PC-9 (cell line): ENCODE data around the gene ERBB2.

Source experiments
- EZH2 ChIP-seq: fragments of 200-600 bp; sonication (generic); IDR thresholded peaks from 2 replicates; pipeline ENCODE4 v1.8.0; 2017; ENCODE audit warnings: antibody characterized with exemption, low read depth
- TF ChIP-seq, protein P1 (sequence below): fragments of 200-600 bp; sonication (generic); conservative IDR thresholded peaks from 2 replicates; pipeline ENCODE4 v1.6.1; 2017; ENCODE audit warnings: mixed run types, antibody characterized with exemption, mild to moderate bottlenecking, moderate library complexity

DNA sequence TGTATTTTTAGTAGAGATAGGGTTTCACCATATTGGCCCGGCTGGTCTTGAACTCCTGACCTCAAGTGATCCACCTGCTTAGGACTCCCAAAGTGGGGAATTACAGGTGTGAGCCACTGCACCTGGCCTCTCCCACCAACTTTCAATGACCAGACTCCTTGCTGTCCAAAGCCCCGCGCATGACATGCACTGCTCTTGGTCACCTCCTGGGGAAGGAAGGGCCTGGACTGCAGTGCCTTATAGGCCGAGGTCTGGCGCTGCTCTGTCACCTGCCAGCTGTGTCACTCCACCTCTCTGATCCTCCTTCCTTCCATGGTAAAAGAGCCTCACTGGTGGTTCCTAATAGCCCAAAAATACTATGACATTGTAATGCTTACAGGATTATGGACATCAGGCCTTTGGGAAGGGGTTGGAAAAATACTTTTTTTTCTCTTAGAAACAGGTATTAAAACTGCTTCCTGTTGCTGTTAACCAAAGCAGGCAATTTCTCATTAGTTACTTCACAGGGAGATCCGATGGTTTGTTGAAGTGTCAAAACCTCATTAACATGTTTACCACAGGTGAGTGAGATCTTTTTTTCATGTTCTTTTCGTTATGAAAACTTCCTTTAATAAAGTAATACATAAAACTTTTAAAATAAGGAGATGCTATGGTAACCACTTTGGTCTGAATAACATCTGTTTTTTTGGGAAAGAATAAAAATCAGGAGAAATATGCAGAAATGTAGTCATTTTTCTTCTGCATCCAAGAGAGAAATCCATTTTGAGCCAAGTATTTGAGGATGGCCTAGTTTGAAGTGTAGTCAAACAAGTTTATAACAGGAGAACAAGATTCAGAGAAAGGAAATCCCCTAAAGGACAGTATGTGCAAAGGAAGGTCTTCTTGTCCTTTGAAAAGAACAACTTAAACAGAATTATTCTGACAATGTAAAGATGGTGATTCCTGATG is 73.4 kb downstream of the ERBB2 start:
- TF ChIP-seq, protein P1, sequence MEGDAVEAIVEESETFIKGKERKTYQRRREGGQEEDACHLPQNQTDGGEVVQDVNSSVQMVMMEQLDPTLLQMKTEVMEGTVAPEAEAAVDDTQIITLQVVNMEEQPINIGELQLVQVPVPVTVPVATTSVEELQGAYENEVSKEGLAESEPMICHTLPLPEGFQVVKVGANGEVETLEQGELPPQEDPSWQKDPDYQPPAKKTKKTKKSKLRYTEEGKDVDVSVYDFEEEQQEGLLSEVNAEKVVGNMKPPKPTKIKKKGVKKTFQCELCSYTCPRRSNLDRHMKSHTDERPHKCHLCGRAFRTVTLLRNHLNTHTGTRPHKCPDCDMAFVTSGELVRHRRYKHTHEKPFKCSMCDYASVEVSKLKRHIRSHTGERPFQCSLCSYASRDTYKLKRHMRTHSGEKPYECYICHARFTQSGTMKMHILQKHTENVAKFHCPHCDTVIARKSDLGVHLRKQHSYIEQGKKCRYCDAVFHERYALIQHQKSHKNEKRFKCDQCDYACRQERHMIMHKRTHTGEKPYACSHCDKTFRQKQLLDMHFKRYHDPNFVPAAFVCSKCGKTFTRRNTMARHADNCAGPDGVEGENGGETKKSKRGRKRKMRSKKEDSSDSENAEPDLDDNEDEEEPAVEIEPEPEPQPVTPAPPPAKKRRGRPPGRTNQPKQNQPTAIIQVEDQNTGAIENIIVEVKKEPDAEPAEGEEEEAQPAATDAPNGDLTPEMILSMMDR = no peak
- no peak for TF ChIP-seq EZH2
